HepG2 (cell line): ENCODE data around the gene EPB41L5. TPM values are rescaled to one million over a fixed set of nuclear protein-coding genes. Genes with fewer than 3 reads are reported as not detected.

Experiments
- ADNP ChIP-seq: sonication (generic); formaldehyde crosslinking; IDR thresholded peaks from 2 replicates; pipeline ENCODE4 v1.4.0; 2020; ENCODE audit warnings: missing genetic modification reagents
- CEBPG ChIP-seq: IDR thresholded peaks from 2 replicates; pipeline ENCODE4 v1.6.1; 2016
- CREM ChIP-seq, 2 experiments: sonication (generic) in 1 of 2; formaldehyde crosslinking in 1 of 2; IDR thresholded peaks; 2 replicates each; pipeline versions ENCODE4 v1.4.0 to v1.6.1; 2016 to 2020; ENCODE audit warnings: antibody characterized with exemption in 1 of 2, mild to moderate bottlenecking in 1 of 2, missing genetic modification reagents in 1 of 2
- DDIT3 ChIP-seq: sonication (generic); formaldehyde crosslinking; IDR thresholded peaks from 2 replicates; pipeline ENCODE4 v1.4.0; 2020; ENCODE audit warnings: mild to moderate bottlenecking, missing genetic modification reagents
- ELF3 ChIP-seq: IDR thresholded peaks from 2 replicates; pipeline ENCODE4 v1.6.1; 2016; ENCODE audit warnings: missing genetic modification reagents, missing compliant biosample characterization
- EP300 ChIP-seq, 3 experiments: sonication (generic) in 1 of 3; formaldehyde crosslinking in 1 of 3; IDR thresholded peaks; 2 replicates each; pipeline versions ENCODE4 v1.5.1 to v1.6.1; 2011 to 2020; ENCODE audit warnings: low read depth in 2 of 3, low read length in 2 of 3, borderline replicate concordance in 1 of 3, improper control_type of control experiment in 1 of 3, mild to moderate bottlenecking in 1 of 3, missing genetic modification reagents in 1 of 3, moderate library complexity in 1 of 3
- ISL2 ChIP-seq: sonication (generic); formaldehyde crosslinking; IDR thresholded peaks from 2 replicates; pipeline ENCODE4 v1.5.0; 2020; ENCODE audit warnings: missing genetic modification reagents
- MAX ChIP-seq: IDR thresholded peaks from 2 replicates; pipeline ENCODE4 v1.6.1; 2012; ENCODE audit warnings: inconsistent platforms
- MED1 ChIP-seq: sonication (generic); formaldehyde crosslinking; IDR thresholded peaks from 2 replicates; pipeline ENCODE4 v1.4.0; 2020; ENCODE audit warnings: missing genetic modification reagents
- NKX3-1 ChIP-seq: sonication (generic); formaldehyde crosslinking; IDR thresholded peaks from 2 replicates; pipeline ENCODE4 v1.5.0; 2020; ENCODE audit warnings: missing genetic modification reagents
- PITX1 ChIP-seq: sonication (generic); formaldehyde crosslinking; IDR thresholded peaks from 2 replicates; pipeline ENCODE4 v1.5.1; 2020; ENCODE audit warnings: mild to moderate bottlenecking, missing genetic modification reagents
- RARA ChIP-seq: IDR thresholded peaks from 2 replicates; pipeline ENCODE4 v1.6.1; 2016; ENCODE audit warnings: missing genetic modification reagents, missing compliant biosample characterization
- RFXANK ChIP-seq: IDR thresholded peaks from 2 replicates; pipeline ENCODE4 v1.6.1; 2016
- SCMH1 ChIP-seq: sonication (generic); formaldehyde crosslinking; IDR thresholded peaks from 2 replicates; pipeline ENCODE4 v1.9.0; 2021; ENCODE audit warnings: missing genetic modification reagents, mild to moderate bottlenecking, borderline replicate concordance
- SIX4 ChIP-seq: sonication (generic); formaldehyde crosslinking; IDR thresholded peaks from 2 replicates; pipeline ENCODE4 v1.4.0; 2020; ENCODE audit warnings: missing genetic modification reagents
- ZHX2 ChIP-seq, 2 experiments: sonication (generic) in 1 of 2; formaldehyde crosslinking in 1 of 2; IDR thresholded peaks; 2 replicates each; pipeline versions ENCODE4 v1.6.1 to v1.9.0; 2014 to 2022; ENCODE audit warnings: antibody characterized with exemption in 1 of 2, borderline replicate concordance in 1 of 2, inconsistent platforms in 1 of 2, low read depth in 1 of 2, missing genetic modification reagents in 1 of 2
- ZMYM3 ChIP-seq: sonication (generic); formaldehyde crosslinking; IDR thresholded peaks from 2 replicates; pipeline ENCODE4 v1.5.1; 2020; ENCODE audit warnings: mild to moderate bottlenecking, missing genetic modification reagents
- ZNF292 ChIP-seq: sonication (generic); formaldehyde crosslinking; IDR thresholded peaks from 2 replicates; pipeline ENCODE4 v1.8.1; 2022; ENCODE audit warnings: mild to moderate bottlenecking, low read depth, missing genetic modification reagents, borderline replicate concordance
- ZNF296 ChIP-seq: sonication (generic); formaldehyde crosslinking; conservative IDR thresholded peaks from 2 replicates; pipeline ENCODE4 v1.5.0; 2020; ENCODE audit warnings: mild to moderate bottlenecking, missing genetic modification reagents
- ZNF329 ChIP-seq: sonication (generic); formaldehyde crosslinking; IDR thresholded peaks from 2 replicates; pipeline ENCODE4 v1.9.0; 2021; ENCODE audit warnings: low read depth, mild to moderate bottlenecking, missing genetic modification reagents
- ZNF552 ChIP-seq: sonication (generic); formaldehyde crosslinking; IDR thresholded peaks from 2 replicates; pipeline ENCODE4 v1.9.0; 2022; ENCODE audit warnings: missing genetic modification reagents, mild to moderate bottlenecking, borderline replicate concordance
- ZNF644 ChIP-seq: IDR thresholded peaks from 2 replicates; pipeline ENCODE4 v1.6.1; 2016; ENCODE audit warnings: low read depth
- ZNF766 ChIP-seq: sonication (generic); formaldehyde crosslinking; IDR thresholded peaks from 2 replicates; pipeline ENCODE4 v1.5.0; 2020; ENCODE audit warnings: missing genetic modification reagents, borderline replicate concordance
- polyA plus RNA-seq, 8 experiments: library from polyadenylated mRNA; depleted of rRNA in 3 of 8; stranded (reverse) in 7 of 8; unstranded in 1 of 8; fragments of >200 nt; fragmentation: Illumina TruSeq in 4 of 8; extraction: Trizol in 4 of 8; gene quantifications; 2 replicates each; pipeline versions ENCODE4 v1.2.1 to v1.2.3, GENCODE V29; 2011 to 2016; ENCODE audit warnings: low read depth in 4 of 8, missing spikeins in 1 of 8, mixed read lengths in 1 of 8; ENCODE audit not compliant: insufficient read depth in 1 of 8
- total RNA-seq, 5 experiments: library from RNA; depleted of rRNA; stranded (reverse); fragments of >200 nt; fragmentation: Illumina TruSeq; extraction: Trizol; gene quantifications; 2 replicates each; pipeline ENCODE4 v1.2.3, GENCODE V29; 2016; ENCODE audit warnings: low read depth in 1 of 5
- TF ChIP-seq, protein P1 (sequence below): sonication (generic); formaldehyde crosslinking; IDR thresholded peaks from 2 replicates; pipeline ENCODE4 v1.4.0; 2020; ENCODE audit warnings: missing genetic modification reagents, mild to moderate bottlenecking, borderline replicate concordance

Gene EPB41L5
- total and polyA plus RNA-seq, 2 of the 13 experiments (the other 11 are each of a cell fraction or from before 2014, with no cell fraction given) = 40.5 to 47.5 TPM

DNA sequence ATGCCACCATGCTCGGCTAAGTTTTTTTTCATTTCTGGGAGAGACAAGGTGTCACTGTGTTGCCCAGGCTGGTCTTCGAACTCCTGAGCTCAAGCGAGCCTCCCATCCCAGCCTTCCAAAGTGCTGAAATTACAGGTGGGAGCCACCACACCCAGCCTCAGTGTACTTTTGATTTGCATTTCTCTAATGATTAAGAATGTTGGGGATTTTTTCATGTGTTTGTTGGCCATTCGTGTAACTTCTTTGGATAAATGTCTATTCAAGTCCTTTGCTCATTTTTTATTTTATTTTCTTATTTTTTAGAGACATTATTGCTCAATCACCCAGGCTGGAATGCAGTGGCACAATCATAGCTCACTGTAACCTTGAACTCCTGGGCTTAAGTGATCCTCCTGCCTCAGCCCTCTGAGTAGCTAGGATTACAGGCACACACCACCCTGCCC is 137.2 kb downstream of the EPB41L5 start (continued):
- TF ChIP-seq ZNF296 (no peak), ELF3 (CRISPR knock-in tag) (no peak), ZNF329 (CRISPR knock-in tag) (0 out of 2 replicates have a peak, but pooled peaks have one; percentile 31), CREM (IDR thresholded peaks at IDR 0.05) (peak; percentile 17; the same call in 1 of the 2 replicates), CREM (CRISPR knock-in tag; IDR thresholded peaks at IDR 0.05) (no peak), ZNF644 (CRISPR knock-in tag) (peak; percentile 61), MAX (0 out of 2 replicates have a peak, but pooled peaks have one; percentile 45), SCMH1 (no peak), ZHX2 (IDR thresholded peaks at IDR 0.05; ENCODE audit: low read depth) (no peak), ZHX2 (CRISPR knock-in tag; IDR thresholded peaks at IDR 0.05; ENCODE audit: borderline replicate concordance) (peak; percentile 21; the same call in 1 of the 2 replicates), ZNF766 (no peak), MED1 (CRISPR knock-in tag) (no peak; the same call in none of the 2 replicates), CEBPG (CRISPR knock-in tag) (peak; percentile 97), ISL2 (CRISPR knock-in tag) (peak; percentile 78), ZNF292 (CRISPR knock-in tag) (0 out of 2 replicates have a peak, but pooled peaks have one; percentile 21), NKX3-1 (CRISPR knock-in tag) (peak; percentile 74; the same call in 1 of the 2 replicates), DDIT3 (CRISPR knock-in tag) (no peak), RARA (CRISPR knock-in tag) (peak; percentile 74), ZNF552 (CRISPR knock-in tag) (no peak), PITX1 (CRISPR knock-in tag) (peak; percentile 77), ZMYM3 (CRISPR knock-in tag) (peak; percentile 86), RFXANK (CRISPR knock-in tag) (no peak), ADNP (CRISPR knock-in tag) (0 out of 2 replicates have a peak, but pooled peaks have one; percentile 28), EP300 (IDR thresholded peaks at IDR 0.05; ENCODE audit: low read depth in 2 of 2, low read length in 2 of 2) (peak; percentile 43 to 49; a peak in 2 of 4 replicates), EP300 (CRISPR knock-in tag; IDR thresholded peaks at IDR 0.05; ENCODE audit: borderline replicate concordance) (no peak), SIX4 (CRISPR knock-in tag) (0 out of 2 replicates have a peak, but pooled peaks have one; percentile 45)
- TF ChIP-seq, protein P1, sequence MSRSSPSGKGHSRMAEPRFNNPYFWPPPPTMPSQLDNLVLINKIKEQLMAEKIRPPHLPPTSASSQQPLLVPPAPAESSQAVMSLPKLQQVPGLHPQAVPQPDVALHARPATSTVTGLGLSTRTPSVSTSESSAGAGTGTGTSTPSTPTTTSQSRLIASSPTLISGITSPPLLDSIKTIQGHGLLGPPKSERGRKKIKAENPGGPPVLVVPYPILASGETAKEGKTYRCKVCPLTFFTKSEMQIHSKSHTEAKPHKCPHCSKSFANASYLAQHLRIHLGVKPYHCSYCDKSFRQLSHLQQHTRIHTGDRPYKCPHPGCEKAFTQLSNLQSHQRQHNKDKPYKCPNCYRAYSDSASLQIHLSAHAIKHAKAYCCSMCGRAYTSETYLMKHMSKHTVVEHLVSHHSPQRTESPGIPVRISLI = peak; percentile 89
